ENCODE results near the gene SLC24A2. TPM values are rescaled to one million over a fixed set of nuclear protein-coding genes. Genes with fewer than 3 reads are reported as not detected.

Gene SLC24A2
- total and polyA plus RNA-seq, 12 donors = under 0.01 to 0.26 (median 0.11) TPM; not detected in 5

GRCh38 chr9:19812194-19812593 lies 23.4 kb upstream of the SLC24A2 start:
- no peak for ATAC-seq

GRCh38 chr9:19809422-19810269 lies 20.8 kb upstream of the SLC24A2 start:
- no peak for TF ChIP-seq CTCF (IDR thresholded peaks at IDR 0.05)
- no peak overlapping the region for H3K4me3 ChIP-seq
- H3K4me1 ChIP-seq = no peaks in the 10 kb centered on the region
- H3K36me3 ChIP-seq = no peaks in the 10 kb centered on the region
- intact Hi-C loops (cut with DNase I) = no loop called here
- DNase-seq = no peak
- no peak for ATAC-seq
- no peak overlapping the region for H3K27ac ChIP-seq
- peaks cover 0 to 23% (median 0%) of the 10 kb centered on the region in 11 donors for H3K9me3 ChIP-seq
- WGBS, 2 donors = 87 to 90% methylated on average over 16 of the region's 16 CpGs
- H3K27me3 ChIP-seq = peaks cover 0 to 4% (median 0%) of the 10 kb centered on the region in 7 donors

More at GRCh38 chr9:19812194-19812593, 23.4 kb upstream of the SLC24A2 start:
- no peak for TF ChIP-seq CTCF (IDR thresholded peaks at IDR 0.05)
- no peaks in the 10 kb centered on the region for H3K36me3 ChIP-seq
- no peaks in the 10 kb centered on the region for H3K4me1 ChIP-seq
- no peak overlapping the region for H3K4me3 ChIP-seq
- DNase-seq = no peak
- H3K27me3 ChIP-seq = peaks cover 0 to 4% (median 0%) of the 10 kb centered on the region in 7 donors
- peaks cover 0 to 36% (median 5%) of the 10 kb centered on the region in 11 donors for H3K9me3 ChIP-seq
- intact Hi-C loops (cut with DNase I) = no loop called here
- H3K27ac ChIP-seq = no peak overlapping the region

GRCh38 chr9:19807182-19807892 lies 18.5 kb upstream of the SLC24A2 start:
- no peak for TF ChIP-seq CTCF (IDR thresholded peaks at IDR 0.05)
- intact Hi-C loops (cut with DNase I) = no loop called here
- no peak overlapping the region for H3K4me3 ChIP-seq
- H3K36me3 ChIP-seq = no peaks in the 10 kb centered on the region
- ATAC-seq (no peak), DNase-seq (no peak)
- no peak overlapping the region for H3K27ac ChIP-seq
- peaks cover 0 to 4% (median 0%) of the 10 kb centered on the region in 7 donors for H3K27me3 ChIP-seq
- H3K4me1 ChIP-seq = no peaks in the 10 kb centered on the region
- 26 to 27% methylated on average over 4 of the region's 4 CpGs for WGBS, 2 donors
- H3K9me3 ChIP-seq = peaks cover 0 to 9% (median 0%) of the 10 kb centered on the region in 11 donors

GRCh38 chr9:19804431-19804830 lies 15.6 kb upstream of the SLC24A2 start:
- TF ChIP-seq CTCF (IDR thresholded peaks at IDR 0.05) = no peak
- no peaks in the 10 kb centered on the region for H3K27me3 ChIP-seq
- H3K9me3 ChIP-seq = no peaks in the 10 kb centered on the region
- no peak overlapping the region for H3K27ac ChIP-seq
- DNase-seq = no peak
- ATAC-seq = no peak
- H3K36me3 ChIP-seq = no peaks in the 10 kb centered on the region
- H3K4me1 ChIP-seq = no peaks in the 10 kb centered on the region
- 13 to 21% methylated on average over 1 of the region's 1 CpG for WGBS, 2 donors
- no peak overlapping the region for H3K4me3 ChIP-seq
- intact Hi-C loops (cut with DNase I) = no loop called here

All from heart right ventricle (tissue), 16 donors.